Upper lobe of left lung (tissue), 6 donors: Measurements from ENCODE around the gene DNASE1L1. TPM values are rescaled to one million over a fixed set of nuclear protein-coding genes. Genes with fewer than 3 reads are reported as not detected.

Experiments
- ATAC-seq, 2 donors: fragments of 200-7000 bp; cut with Tn5 transposase; one replicate each; pipeline ENCODE4 v1.9.1; 2022; ENCODE audit warnings: mild to moderate bottlenecking in 2 of 2, moderate library complexity in 2 of 2; ENCODE audit not compliant: low FRiP score in 2 of 2
- DNase-seq, 2 donors: peaks; one replicate each; pipeline ENCODE4 v3.0.0-alpha.2; 2019 to 2020
- H3K27ac ChIP-seq, 4 donors: fragments of 200-600 bp; sonication (generic); one replicate each; pipeline ENCODE4 v1.5.1; 2016 to 2019
- H3K27me3 ChIP-seq, 4 donors: fragments of 200-600 bp; sonication (generic); one replicate each; pipeline ENCODE4 v1.5.1; 2017 to 2019
- H3K36me3 ChIP-seq, 4 donors: fragments of 200-600 bp; sonication (generic); one replicate each; pipeline ENCODE4 v1.5.1; 2016 to 2019
- H3K4me1 ChIP-seq, 4 donors: fragments of 200-600 bp; sonication (generic); one replicate each; pipeline ENCODE4 v1.5.1; 2018 to 2019
- H3K4me3 ChIP-seq, 4 donors: fragments of 200-600 bp; sonication (generic); one replicate each; pipeline ENCODE4 v1.5.1; 2017 to 2019; ENCODE audit warnings: mild to moderate bottlenecking in 2 of 4, moderate library complexity in 1 of 4
- H3K9me3 ChIP-seq, 4 donors: fragments of 200-600 bp; sonication (generic); one replicate each; pipeline ENCODE4 v1.5.1; 2018 to 2019
- CTCF ChIP-seq, 6 experiments: fragments of 450-650 bp in 4 of 6; fragments of 200-600 bp in 2 of 6; sonication (generic) in 2 of 6; IDR thresholded peaks; one replicate each; pipeline ENCODE4 v1.5.1; 2016 to 2019; ENCODE audit warnings: antibody characterized with exemption in 6 of 6
- EP300 ChIP-seq, 4 donors: sonication (generic); formaldehyde crosslinking; IDR thresholded peaks; one replicate each; pipeline ENCODE4 v1.5.1; 2017; ENCODE audit warnings: antibody characterized with exemption in 4 of 4, control low read depth in 2 of 4
- POLR2A ChIP-seq, 4 donors: fragments of 450-650 bp; IDR thresholded peaks; one replicate each; pipeline ENCODE4 v1.5.1; 2016 to 2017; ENCODE audit warnings: antibody characterized with exemption in 4 of 4, mild to moderate bottlenecking in 2 of 4
- POLR2AphosphoS5 ChIP-seq, 2 donors: sonication (generic); formaldehyde crosslinking; IDR thresholded peaks; one replicate each; pipeline ENCODE4 v1.5.1; 2017; ENCODE audit warnings: antibody characterized with exemption in 2 of 2
- WGBS, 2 donors: methylation state at CpG; one replicate each; pipeline ENCODE4 v1.1.5; 2017 to 2018; 5-methylcytosine and 5-hydroxymethylcytosine counted together
- total RNA-seq, 6 donors: library from RNA; depleted of rRNA in 4 of 6; stranded (reverse); fragments of >200 nt in 4 of 6; gene quantifications; one replicate each; pipeline versions ENCODE4 v1.1.0 to v1.2.1, GENCODE V29; 2016 to 2021
- donor health status: DM: no; HTN: no; CAD: no; lungs with moderate emphysema.
- donor health status: DM: no; HTN: yes; CAD: no; lungs with severe emphysema.

DNASE1L1 gene
- total RNA-seq, 6 donors from 2014 or later: 18.9 to 55.5 (median 48.2) TPM

GRCh38 chrX:154372612-154373022 is 36.4 kb downstream of the DNASE1L1 start:
- ATAC-seq: no peak
- H3K27ac ChIP-seq: peak overlapping the region in 3 of 4 donors; percentile 65 to 95 (median 89)
- no peak for DNase-seq

GRCh38 chrX:154371789-154372300 is 37.2 kb downstream of the DNASE1L1 start:
- 43% methylated on average over 7 of the region's 43 CpGs; no CpG with 5 or more reads in 1 of the 2 donors for WGBS, 2 donors
- Histone ChIP-seq H3K27me3 (peaks cover 0 to 5% (median 0%) of the 10 kb centered on the region in 4 donors), H3K4me3 (peak overlapping the region; percentile 48 to 88 (median 78)), H3K9me3 (peaks cover 0 to 11% (median 0%) of the 10 kb centered on the region in 4 donors), H3K4me1 (peaks cover 26 to 67% (median 31%) of the 10 kb centered on the region in 4 donors), H3K36me3 (peaks cover 0 to 14% (median 9%) of the 10 kb centered on the region in 4 donors), H3K27ac (peak overlapping the region; percentile 65 to 95 (median 88))
- ATAC-seq: no peak
- DNase-seq: peak in 1 of 2 donors; percentile 88
- TF ChIP-seq EP300 (IDR thresholded peaks at IDR 0.05) (no peak), POLR2AphosphoS5 (IDR thresholded peaks at IDR 0.05) (no peak), POLR2A (IDR thresholded peaks at IDR 0.05) (no peak), CTCF (IDR thresholded peaks at IDR 0.05) (no peak)

More at GRCh38 chrX:154372612-154373022, 36.4 kb downstream of the DNASE1L1 start:
- WGBS, 2 donors: 15 to 50% methylated on average over 1 to 5 of the region's 5 CpGs
- H3K27me3 ChIP-seq: peaks cover 0 to 5% (median 0%) of the 10 kb centered on the region in 4 donors
- peaks cover 0 to 7% (median 2%) of the 10 kb centered on the region in 4 donors for H3K36me3 ChIP-seq
- peaks cover 0 to 11% (median 0%) of the 10 kb centered on the region in 4 donors for H3K9me3 ChIP-seq
- H3K4me3 ChIP-seq: peak overlapping the region; percentile 20 to 88 (median 78)
- TF ChIP-seq POLR2AphosphoS5 (IDR thresholded peaks at IDR 0.05) (no peak), EP300 (IDR thresholded peaks at IDR 0.05) (no peak), CTCF (IDR thresholded peaks at IDR 0.05) (no peak), POLR2A (IDR thresholded peaks at IDR 0.05) (no peak)
- H3K4me1 ChIP-seq: peaks cover 25 to 62% (median 30%) of the 10 kb centered on the region in 4 donors

- Histone ChIP-seq H3K27me3 (peaks cover 0 to 5% (median 0%) of the 10 kb centered on the region in 4 donors), H3K36me3 (peaks cover 0 to 21% (median 16%) of the 10 kb centered on the region in 4 donors), H3K4me3 (peak overlapping the region; percentile 66 to 88 (median 78)), H3K27ac (peak overlapping the region; percentile 82 to 95 (median 88)), H3K9me3 (peaks cover 0 to 11% (median 0%) of the 10 kb centered on the region in 4 donors), H3K4me1 (peaks cover 27 to 67% (median 33%) of the 10 kb centered on the region in 4 donors)
- ATAC-seq: peak; percentile 77 to 81
- WGBS, 2 donors: 49% methylated on average over 74 of the region's 77 CpGs; no CpG with 5 or more reads in 1 of the 2 donors
- TF ChIP-seq POLR2A (IDR thresholded peaks at IDR 0.05) (peak in 3 of 4 donors; percentile 90 to 99 (median 94)), POLR2AphosphoS5 (IDR thresholded peaks at IDR 0.05) (peak; percentile 92 to 96), EP300 (IDR thresholded peaks at IDR 0.05) (no peak), CTCF (IDR thresholded peaks at IDR 0.05) (peak in 1 of 6 experiments; percentile 25)
- peak; percentile 96 to 97 for DNase-seq
These were observed 37.9 kb downstream of the DNASE1L1 start for GRCh38 chrX:154371017-154371788.

GRCh38 chrX:154370300-154371016 is 38.6 kb downstream of the DNASE1L1 start:
- peak in 1 of 2 donors; percentile 88 for DNase-seq
- H3K4me3 ChIP-seq: peak overlapping the region; percentile 66 to 88 (median 78)
- H3K27me3 ChIP-seq: peaks cover 0 to 5% (median 0%) of the 10 kb centered on the region in 4 donors
- TF ChIP-seq CTCF (IDR thresholded peaks at IDR 0.05) (peak in 1 of 6 experiments; percentile 10), POLR2AphosphoS5 (IDR thresholded peaks at IDR 0.05) (no peak)
- ATAC-seq: no peak
- H3K36me3 ChIP-seq: peaks cover 0 to 28% (median 22%) of the 10 kb centered on the region in 4 donors
- H3K9me3 ChIP-seq: peaks cover 0 to 11% (median 0%) of the 10 kb centered on the region in 4 donors
- peaks cover 27 to 67% (median 33%) of the 10 kb centered on the region in 4 donors for H3K4me1 ChIP-seq
- peak overlapping the region; percentile 82 to 95 (median 88) for H3K27ac ChIP-seq
- WGBS, 2 donors: 53% methylated on average over 48 of the region's 63 CpGs; no CpG with 5 or more reads in 1 of the 2 donors
